Cerebellar cortex (tissue), 1 donor: Measurements from ENCODE around the gene ZNF85.
A peak's percentile ranks its signal among the peaks of the same experiment; 100 is the strongest.
"Not testable (repeated sequence)": the region's sequence is repeated elsewhere in the genome, so short reads cannot be mapped to it uniquely, and the experiment has no call there.

ENCODE experiments used
- DNase-seq: peaks from one replicate; pipeline ENCODE4 v3.0.0-alpha.2; 2015; ENCODE audit warnings: low spot score

ZNF85 gene

DNA sequence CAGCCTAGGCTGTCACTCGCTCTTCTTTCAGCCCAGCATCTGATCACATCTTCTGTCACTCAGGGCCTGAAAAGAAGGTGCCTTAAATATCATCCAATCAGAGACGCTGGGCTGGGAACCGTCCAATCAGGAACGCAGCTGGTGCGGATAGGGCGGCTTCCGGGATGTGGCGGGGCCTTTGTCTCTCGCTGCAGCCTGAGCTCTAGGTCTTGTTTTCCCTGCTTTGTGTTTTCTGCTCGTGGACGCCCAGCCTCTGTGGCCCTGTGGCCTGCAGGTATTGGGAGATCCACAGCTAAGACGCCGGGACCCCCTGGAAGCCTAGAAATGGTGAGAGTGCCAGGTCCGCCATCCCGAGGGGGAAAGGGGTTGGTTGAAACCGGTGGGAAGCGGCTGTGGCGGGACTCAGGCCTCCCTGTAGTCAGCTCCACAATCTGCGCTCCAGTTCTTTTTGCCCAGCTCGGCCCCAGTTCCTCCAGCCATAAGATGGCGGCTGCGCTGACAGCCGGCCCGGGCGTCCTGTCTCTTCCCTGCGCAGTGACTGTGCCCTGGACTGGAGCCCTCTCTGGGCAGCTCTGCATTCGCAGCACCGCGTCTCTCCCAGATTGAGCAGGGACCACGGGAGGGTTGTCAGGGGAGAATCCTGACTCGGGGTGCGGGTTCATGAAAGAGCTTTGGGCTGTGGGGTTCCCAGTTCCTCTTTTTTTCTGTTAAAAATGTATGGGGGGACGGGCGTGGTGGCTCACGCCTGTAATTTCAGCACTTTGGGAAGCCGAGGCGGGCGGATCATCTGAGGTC lies at the start of gene ZNF85:
Gene ZNF85, plus strand, starts transcription at position 175 of the 795 bp plus-strand sequence. Its CDS starts 150 bp downstream, at position 325.
- peak; percentile 98 for DNase-seq

DNA sequence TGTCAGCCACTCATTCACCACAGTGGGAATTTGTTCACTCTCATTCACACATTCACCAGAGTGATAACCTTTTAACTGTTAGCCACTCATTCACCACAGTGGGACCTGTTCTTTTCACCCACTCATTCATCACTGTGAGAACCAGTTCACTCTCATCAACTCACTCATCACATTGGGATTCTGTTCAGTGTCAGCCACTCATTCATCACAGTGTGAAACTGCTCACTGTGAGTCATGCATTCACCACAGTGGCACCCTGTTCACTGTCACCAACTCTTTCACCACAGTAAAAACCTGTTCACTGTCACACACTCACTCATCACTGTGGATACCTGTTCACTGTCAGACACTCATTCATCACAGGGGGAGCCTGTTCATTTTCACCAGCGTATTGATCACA lies 43.5 kb upstream of the ZNF85 start:
- no peak for DNase-seq

DNA sequence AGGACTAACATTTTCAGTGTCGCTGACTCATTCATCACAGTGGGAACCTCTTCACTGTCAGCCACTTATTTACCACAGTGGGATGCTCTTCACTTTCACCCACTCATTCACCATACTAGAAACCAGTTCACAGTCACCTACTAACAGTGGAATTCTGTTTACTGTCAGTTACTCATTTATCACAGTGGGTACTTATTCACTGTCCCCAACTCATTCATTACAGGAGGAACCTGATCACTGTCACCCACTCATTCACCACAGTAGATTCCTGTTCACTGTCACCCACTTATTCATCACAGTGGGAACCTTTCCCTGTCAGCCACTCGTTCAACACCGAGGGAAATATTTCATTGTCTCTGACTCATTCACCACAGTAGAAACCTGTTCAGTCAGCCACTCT lies 10.1 kb upstream of the ZNF85 start:
- no peak for DNase-seq

DNA sequence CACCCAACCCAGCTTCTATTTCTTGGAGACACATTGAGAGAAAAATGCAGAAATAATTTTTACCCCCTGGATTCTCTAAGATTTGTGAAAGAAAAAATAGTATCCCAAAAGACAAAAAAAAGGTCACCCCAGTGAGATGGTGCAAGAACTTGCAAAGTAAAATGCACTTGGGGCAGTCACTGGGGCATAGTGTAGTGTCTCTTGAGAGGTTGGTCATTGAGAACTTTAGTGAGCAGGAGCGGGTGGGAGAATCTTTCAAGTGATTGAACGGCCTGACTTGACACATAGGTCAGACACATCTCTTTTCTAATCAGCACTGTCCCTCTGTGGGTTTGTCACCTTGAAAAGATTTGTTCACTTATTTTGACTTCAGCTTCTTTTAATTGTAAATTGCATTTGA lies 2.4 kb downstream of the ZNF85 start:
- no peak for DNase-seq

DNA sequence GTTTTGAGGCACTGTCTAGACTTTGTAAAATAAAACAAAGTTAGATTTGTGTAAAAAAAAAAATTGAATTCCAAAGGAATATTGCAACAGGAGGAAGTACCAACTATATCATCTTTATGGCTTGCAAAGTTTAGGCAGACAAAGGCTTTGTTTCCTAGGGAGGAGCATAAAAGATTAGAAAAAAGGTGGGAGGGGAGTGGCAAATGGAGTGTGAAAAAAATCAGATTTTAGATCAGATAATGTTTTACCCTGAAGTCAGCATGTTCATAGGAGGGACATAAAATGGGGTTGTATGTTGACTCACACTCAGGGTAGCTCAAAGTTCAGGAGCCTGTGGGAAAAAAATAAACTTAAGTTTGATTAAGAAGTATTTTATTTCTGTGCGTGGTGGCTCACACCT lies 3.7 kb downstream of the ZNF85 start:
- no peak for DNase-seq

DNA sequence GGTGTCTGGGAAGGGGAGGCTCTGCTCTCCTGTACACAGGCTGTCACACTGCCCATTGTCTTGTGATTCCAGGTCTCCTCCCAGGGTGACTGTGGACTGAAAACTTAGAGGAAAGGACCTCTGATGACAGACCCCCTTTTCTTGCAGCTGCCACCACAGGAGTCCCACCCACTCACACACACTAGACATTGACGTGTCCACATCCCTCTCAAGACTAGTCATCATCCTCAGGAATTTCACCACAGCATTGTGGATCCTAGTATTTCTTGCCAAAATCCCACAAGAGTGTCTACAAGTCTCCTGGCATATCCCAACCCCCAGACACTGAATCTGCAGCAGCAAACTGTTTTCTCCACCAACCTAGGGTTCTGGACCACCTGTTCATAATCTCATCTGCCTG lies 5.3 kb downstream of the ZNF85 start:
- DNase-seq: no peak

DNA sequence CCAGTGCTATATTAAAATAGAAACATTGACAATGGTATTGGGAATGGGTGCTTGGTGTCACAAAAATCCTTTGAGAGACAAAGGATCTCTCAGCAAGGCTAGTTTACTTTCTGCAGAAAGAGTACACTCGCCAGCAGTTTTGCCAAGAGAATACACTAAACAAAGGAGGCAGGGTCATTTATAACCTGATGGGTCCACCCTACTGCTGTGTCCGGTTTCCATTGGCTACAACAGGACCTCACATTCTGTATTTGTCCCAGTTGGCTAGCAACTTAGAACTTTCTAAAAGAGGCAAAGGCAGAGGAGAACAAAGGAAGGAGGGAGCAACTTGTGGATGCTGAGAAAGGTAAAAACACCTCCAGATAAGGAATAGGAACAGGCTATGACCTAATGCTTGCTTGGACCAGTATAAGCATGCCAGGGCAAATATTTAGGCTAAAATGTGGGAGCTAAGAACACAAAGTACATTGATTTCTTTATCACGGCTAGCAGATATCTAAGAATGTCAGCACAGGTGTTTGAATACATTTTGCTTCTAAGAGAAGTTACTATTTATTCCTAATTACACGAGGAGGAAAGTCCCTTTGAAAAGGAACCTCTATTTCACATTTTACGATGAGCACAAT lies 13.4 kb downstream of the ZNF85 start:
- DNase-seq: not testable (repeated sequence)

DNA sequence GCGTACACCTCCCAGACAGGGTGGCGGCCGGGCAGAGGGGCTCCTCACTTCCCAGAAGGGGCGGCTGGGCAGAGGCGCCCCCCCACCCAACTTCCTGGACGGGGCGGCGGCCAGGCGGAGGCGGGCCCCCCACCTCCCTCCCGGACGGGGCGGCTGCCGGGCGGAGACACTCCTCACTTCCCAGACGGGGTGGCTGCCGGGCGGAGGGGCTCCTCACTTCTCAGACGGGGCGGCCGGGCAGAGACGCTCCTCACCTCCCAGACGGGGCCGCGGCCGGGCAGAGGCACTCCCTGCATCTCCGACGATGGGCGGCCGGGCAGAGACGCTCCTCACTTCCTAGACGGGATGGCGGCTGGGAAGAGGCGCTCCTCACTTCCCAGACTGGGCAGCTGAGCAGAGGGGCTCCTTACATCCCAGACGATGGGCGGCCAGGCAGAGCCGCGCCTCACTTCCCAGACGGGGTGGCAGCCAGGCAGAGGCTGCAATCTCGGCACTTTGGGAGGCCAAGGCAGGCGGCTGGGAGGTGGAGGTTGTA lies 29.6 kb downstream of the ZNF85 start:
- not testable (repeated sequence) for DNase-seq

DNA sequence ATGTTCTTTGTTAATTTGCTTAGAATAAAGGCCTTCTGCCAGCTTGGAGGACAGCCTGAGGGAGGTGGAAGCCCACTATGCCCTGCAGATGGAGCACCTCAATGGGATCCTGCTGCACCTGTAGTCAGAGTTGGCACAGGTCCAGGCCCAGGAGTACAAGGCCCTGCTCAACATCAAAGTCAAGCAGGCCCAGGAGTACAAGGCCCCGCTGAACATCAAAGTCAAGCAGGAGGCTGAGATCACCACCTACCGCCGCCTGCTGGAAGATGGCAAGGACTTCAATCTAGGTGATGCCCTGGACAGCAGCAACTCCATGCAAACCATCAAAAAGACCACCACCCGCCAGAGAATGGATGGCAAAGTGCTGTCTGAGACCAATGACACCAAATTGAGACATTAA lies 41.7 kb downstream of the ZNF85 start:
- DNase-seq: no peak

DNA sequence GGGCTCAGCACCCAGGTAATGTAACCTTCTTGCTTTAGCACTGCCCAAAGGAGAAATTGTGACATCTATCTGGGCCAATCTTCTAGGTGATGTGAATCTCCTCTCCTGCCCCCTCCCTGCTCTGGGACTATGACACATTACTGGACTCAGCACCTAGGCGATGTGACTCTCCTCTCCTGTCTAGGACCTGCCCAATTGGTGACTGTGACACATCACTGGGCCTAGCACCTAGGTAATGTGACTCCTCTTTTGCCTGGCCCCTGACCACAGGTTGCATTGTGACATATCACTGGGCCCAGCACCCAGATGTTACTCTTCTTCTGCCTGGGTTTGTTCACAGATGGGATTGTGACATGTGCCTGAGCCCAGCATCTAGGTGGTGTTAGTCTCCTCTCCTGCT lies 45.0 kb downstream of the ZNF85 start:
- DNase-seq: no peak

DNA sequence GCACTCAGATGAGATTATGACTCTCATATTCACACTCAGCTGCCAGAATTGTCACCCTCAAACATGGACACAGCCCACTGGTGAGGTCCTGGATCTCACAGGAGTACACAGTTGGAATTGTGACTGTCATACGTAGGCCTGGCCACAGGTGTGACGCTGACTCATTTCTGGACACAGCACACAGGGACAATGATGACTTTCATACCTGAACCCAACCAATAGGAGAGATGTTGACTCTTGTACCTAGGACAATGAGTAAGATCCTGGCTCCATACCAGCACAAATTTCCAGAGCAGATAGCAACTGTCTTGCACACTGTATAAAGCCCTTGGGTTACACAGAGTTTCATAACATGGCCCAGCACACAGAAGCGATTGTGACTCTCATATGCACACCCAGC lies 46.4 kb downstream of the ZNF85 start:
- no peak for DNase-seq

DNA sequence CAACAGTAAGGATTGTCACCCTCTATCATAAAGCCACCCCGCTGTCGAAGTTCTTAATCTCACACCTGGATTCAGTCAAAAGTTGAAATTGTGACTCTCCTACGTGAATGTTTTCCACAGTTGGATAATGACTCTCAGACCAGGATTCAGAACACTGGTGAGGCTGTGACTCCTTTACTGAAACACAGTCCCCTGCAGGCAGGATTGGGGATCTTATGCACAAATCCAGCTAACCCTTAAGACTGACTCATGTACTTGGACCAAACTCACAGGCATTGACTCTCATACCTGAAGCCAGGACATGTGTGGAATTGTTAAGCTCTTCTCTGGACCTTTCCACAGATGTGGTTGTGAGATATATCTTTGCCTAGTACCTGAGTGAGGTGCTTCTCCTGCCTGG lies 46.8 kb downstream of the ZNF85 start:
- no peak for DNase-seq

DNA sequence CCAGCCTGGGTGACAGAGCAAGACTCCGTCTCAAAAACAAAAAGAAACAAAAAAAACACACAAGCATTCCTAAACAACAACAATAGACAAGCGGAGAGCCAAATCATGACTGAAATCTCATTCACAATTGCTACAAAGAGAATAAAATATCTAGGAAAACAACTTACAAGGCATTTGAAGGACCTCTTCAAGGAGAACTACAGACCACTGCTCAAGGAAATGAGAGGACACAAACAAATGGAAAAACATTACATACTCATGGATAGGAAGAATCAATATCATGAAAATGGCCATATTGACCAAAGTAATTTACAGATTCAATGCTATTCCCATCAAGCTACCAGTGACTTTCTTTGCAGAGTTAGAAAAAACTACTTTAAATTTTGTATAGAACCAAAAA lies 69.7 kb downstream of the ZNF85 start:
- DNase-seq: not testable (repeated sequence)

DNA sequence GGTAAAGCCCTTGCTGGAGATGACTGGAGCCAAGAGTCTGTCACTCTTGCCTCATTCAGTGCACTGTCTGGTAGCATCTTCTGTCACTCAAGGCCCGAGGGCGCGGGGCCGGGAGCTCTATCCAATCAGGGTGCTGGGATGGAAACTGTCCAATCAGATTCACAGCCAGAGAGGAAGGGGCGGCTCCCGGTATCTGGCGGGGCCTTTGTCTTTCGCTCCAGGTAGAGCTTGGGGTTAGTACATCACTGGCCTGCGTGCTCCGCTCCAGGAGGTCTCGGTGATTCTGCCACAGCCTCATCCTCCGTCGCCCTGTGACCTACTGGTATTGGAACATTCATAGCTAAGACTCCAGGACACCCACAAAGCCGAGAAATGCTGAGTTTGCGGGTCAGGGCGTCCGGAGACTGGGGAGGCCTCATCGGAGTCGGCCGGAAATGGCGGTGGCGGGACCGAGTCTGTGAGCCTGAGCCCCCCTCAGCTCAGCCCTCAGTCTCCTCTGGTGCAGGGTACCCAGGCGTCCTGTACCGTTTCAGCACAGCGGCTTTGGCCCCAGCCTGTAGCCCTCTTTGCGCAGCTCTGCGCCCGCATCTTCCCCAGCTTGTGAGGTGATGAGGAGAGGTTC lies 76.8 kb downstream of the ZNF85 start:
- peak; percentile 95 for DNase-seq
